K562 (cell line): ENCODE measurements around the gene UTP25.
A peak's percentile ranks its signal among the peaks of the same experiment; 100 is the strongest.

Experiments
- NR3C1 ChIP-seq: sonication (generic); formaldehyde crosslinking; IDR thresholded peaks from 2 replicates; pipeline ENCODE4 v1.8.1; 2022; ENCODE audit warnings: missing genetic modification reagents
- POLR2AphosphoS5 ChIP-seq: IDR thresholded peaks from 2 replicates; pipeline ENCODE4 v1.6.1; 2011; ENCODE audit warnings: mild to moderate bottlenecking, low read depth, low read length, moderate library complexity; ENCODE audit not compliant: control insufficient read depth, insufficient read depth
- SIN3A ChIP-seq, 2 experiments: fragments of 150-350 bp in 1 of 2; IDR thresholded peaks; 2 replicates each; pipeline ENCODE4 v1.6.1; 2011 to 2016; ENCODE audit warnings: borderline replicate concordance in 2 of 2, low read depth in 2 of 2, low read length in 2 of 2, mild to moderate bottlenecking in 2 of 2, moderate library complexity in 2 of 2; ENCODE audit not compliant: control insufficient read depth in 1 of 2
- SREBF2 ChIP-seq: sonication (generic); formaldehyde crosslinking; IDR thresholded peaks from 2 replicates; pipeline ENCODE4 v1.4.0; 2020; ENCODE audit warnings: mild to moderate bottlenecking, missing genetic modification reagents
- TGIF2 ChIP-seq: sonication (generic); formaldehyde crosslinking; IDR thresholded peaks from 2 replicates; pipeline ENCODE4 v1.8.1; 2022; ENCODE audit warnings: mild to moderate bottlenecking, missing genetic modification reagents, moderate library complexity
- TOE1 ChIP-seq, 2 experiments: fragments of 450-650 bp in 1 of 2; sonication (generic) in 1 of 2; formaldehyde crosslinking in 1 of 2; IDR thresholded peaks; 2 replicates each; pipeline versions ENCODE4 v1.7.1 to v1.8.0; 2016 to 2022; ENCODE audit warnings: borderline replicate concordance in 2 of 2, mild to moderate bottlenecking in 2 of 2, antibody characterized with exemption in 1 of 2, inconsistent platforms in 1 of 2, low read depth in 1 of 2, missing genetic modification reagents in 1 of 2, moderate library complexity in 1 of 2
- TF ChIP-seq, protein P1 (sequence below): sonication (generic); formaldehyde crosslinking; IDR thresholded peaks from 2 replicates; pipeline ENCODE4 v1.4.0; 2020; ENCODE audit warnings: mild to moderate bottlenecking, missing genetic modification reagents

- TF ChIP-seq POLR2AphosphoS5 (0 out of 2 replicates have a peak, but pooled peaks have one; percentile 46), SIN3A (IDR thresholded peaks at IDR 0.05; ENCODE audit: borderline replicate concordance in 2 of 2, control insufficient read depth in 1 of 2, low read depth in 2 of 2, low read length in 2 of 2) (0 out of 4 replicates have a peak, but pooled peaks of 1 of the 2 experiments have one; percentile 33), TOE1 (IDR thresholded peaks at IDR 0.05; ENCODE audit: borderline replicate concordance) (0 out of 2 replicates have a peak, but pooled peaks have one; percentile 47), TOE1 (CRISPR knock-in tag; IDR thresholded peaks at IDR 0.05; ENCODE audit: borderline replicate concordance, low read depth) (no peak), NR3C1 (CRISPR knock-in tag) (no peak), TGIF2 (CRISPR knock-in tag) (no peak), SREBF2 (CRISPR knock-in tag) (no peak)
- TF ChIP-seq, protein P1, sequence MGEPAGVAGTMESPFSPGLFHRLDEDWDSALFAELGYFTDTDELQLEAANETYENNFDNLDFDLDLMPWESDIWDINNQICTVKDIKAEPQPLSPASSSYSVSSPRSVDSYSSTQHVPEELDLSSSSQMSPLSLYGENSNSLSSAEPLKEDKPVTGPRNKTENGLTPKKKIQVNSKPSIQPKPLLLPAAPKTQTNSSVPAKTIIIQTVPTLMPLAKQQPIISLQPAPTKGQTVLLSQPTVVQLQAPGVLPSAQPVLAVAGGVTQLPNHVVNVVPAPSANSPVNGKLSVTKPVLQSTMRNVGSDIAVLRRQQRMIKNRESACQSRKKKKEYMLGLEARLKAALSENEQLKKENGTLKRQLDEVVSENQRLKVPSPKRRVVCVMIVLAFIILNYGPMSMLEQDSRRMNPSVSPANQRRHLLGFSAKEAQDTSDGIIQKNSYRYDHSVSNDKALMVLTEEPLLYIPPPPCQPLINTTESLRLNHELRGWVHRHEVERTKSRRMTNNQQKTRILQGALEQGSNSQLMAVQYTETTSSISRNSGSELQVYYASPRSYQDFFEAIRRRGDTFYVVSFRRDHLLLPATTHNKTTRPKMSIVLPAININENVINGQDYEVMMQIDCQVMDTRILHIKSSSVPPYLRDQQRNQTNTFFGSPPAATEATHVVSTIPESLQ (CRISPR knock-in tag) = no peak
Measured at GRCh38 chr1:209805875-209806760, 21.7 kb upstream of the UTP25 start, which contains the start of gene IRF6.
